Measurements from ENCODE around the gene ANKRD60. TPM values are rescaled to one million over a fixed set of nuclear protein-coding genes. Genes with fewer than 3 reads are reported as not detected.

ANKRD60 gene
- total RNA-seq, 1 experiment from 2014 or later, result not detected

GRCh38 chr20:58202044-58202443 is 26.4 kb downstream of the ANKRD60 start:
- no TSS peak for BruUV-seq (replicated peaks)
- CTCF ChIA-PET, result interaction anchor here (0.7 kb wide), 1 partner anchor 17 kb away, joined by 11 read pairs; no protein-coding TSS in a partner anchor
- POLR2A ChIA-PET (ENCODE audit: low non-redundant PET), result no interaction called here
- H3K27ac ChIP-seq (ENCODE audit: low read depth, low read length, poor library complexity, severe bottlenecking), result no peak overlapping the region
- intact Hi-C loops (cut with micrococcal nuclease; ENCODE audit: unreplicated experiment), result no loop called here
- H3K4me1 ChIP-seq (ENCODE audit: insufficient read depth, low read length, poor library complexity, severe bottlenecking), result no peaks in the 10 kb centered on the region
- no peak overlapping the region for H3K4me3 ChIP-seq (ENCODE audit: low read depth, low read length, poor library complexity, severe bottlenecking)
- no peaks in the 10 kb centered on the region for H3K9me3 ChIP-seq (ENCODE audit: low read depth, low read length, poor library complexity, severe bottlenecking)
- no peaks in the 10 kb centered on the region for H3K36me3 ChIP-seq (ENCODE audit: insufficient read depth, low read length, poor library complexity, severe bottlenecking)
- no peak for DNase-seq (ENCODE audit: low spot score)
- TF ChIP-seq EZH2 (IDR thresholded peaks at IDR 0.05; ENCODE audit: borderline replicate concordance, low read depth, low read length, poor library complexity, severe bottlenecking), result no peak
- TF ChIP-seq CTCF (conservative IDR thresholded peaks at IDR 0.05; ENCODE audit: low read depth, low read length), result no peak
- H3K27me3 ChIP-seq (replicated peaks; ENCODE audit: insufficient read depth, low read depth, low read length, poor library complexity), result no peaks in the 10 kb centered on the region

- no peak for DNase-seq (ENCODE audit: low spot score)
- H3K27ac ChIP-seq (ENCODE audit: low read depth, low read length, poor library complexity, severe bottlenecking), result no peak overlapping the region
- BruUV-seq (replicated peaks), result no TSS peak
- intact Hi-C loops (cut with micrococcal nuclease; ENCODE audit: unreplicated experiment), result no loop called here
- no peaks in the 10 kb centered on the region for H3K4me1 ChIP-seq (ENCODE audit: insufficient read depth, low read length, poor library complexity, severe bottlenecking)
- no peaks in the 10 kb centered on the region for H3K9me3 ChIP-seq (ENCODE audit: low read depth, low read length, poor library complexity, severe bottlenecking)
- no peak overlapping the region for H3K4me3 ChIP-seq (ENCODE audit: low read depth, low read length, poor library complexity, severe bottlenecking)
- no peaks in the 10 kb centered on the region for H3K27me3 ChIP-seq (replicated peaks; ENCODE audit: insufficient read depth, low read depth, low read length, poor library complexity)
- H3K36me3 ChIP-seq (ENCODE audit: insufficient read depth, low read length, poor library complexity, severe bottlenecking), result no peaks in the 10 kb centered on the region
- ChIA-PET CTCF (no interaction called here), POLR2A (ENCODE audit: low non-redundant PET) (no interaction called here)
- TF ChIP-seq EZH2 (IDR thresholded peaks at IDR 0.05; ENCODE audit: borderline replicate concordance, low read depth, low read length, poor library complexity, severe bottlenecking) (no peak), CTCF (conservative IDR thresholded peaks at IDR 0.05; ENCODE audit: low read depth, low read length) (no peak)
These were observed 26.8 kb downstream of the ANKRD60 start for GRCh38 chr20:58201616-58202015.

- Histone ChIP-seq H3K27me3 (replicated peaks; ENCODE audit: insufficient read depth, low read depth, low read length, poor library complexity) (no peaks in the 10 kb centered on the region), H3K36me3 (ENCODE audit: insufficient read depth, low read length, poor library complexity, severe bottlenecking) (no peaks in the 10 kb centered on the region), H3K4me1 (ENCODE audit: insufficient read depth, low read length, poor library complexity, severe bottlenecking) (no peaks in the 10 kb centered on the region), H3K9me3 (ENCODE audit: low read depth, low read length, poor library complexity, severe bottlenecking) (no peaks in the 10 kb centered on the region), H3K4me3 (ENCODE audit: low read depth, low read length, poor library complexity, severe bottlenecking) (no peak overlapping the region), H3K27ac (ENCODE audit: low read depth, low read length, poor library complexity, severe bottlenecking) (no peak overlapping the region)
- BruUV-seq (replicated peaks), result no TSS peak
- POLR2A ChIA-PET (ENCODE audit: low non-redundant PET), result no interaction called here
- CTCF ChIA-PET, result no interaction called here
- no peak for TF ChIP-seq EZH2 (IDR thresholded peaks at IDR 0.05; ENCODE audit: borderline replicate concordance, low read depth, low read length, poor library complexity, severe bottlenecking)
- no peak for TF ChIP-seq CTCF (conservative IDR thresholded peaks at IDR 0.05; ENCODE audit: low read depth, low read length)
- intact Hi-C loops (cut with micrococcal nuclease; ENCODE audit: unreplicated experiment), result no loop called here
- no peak for DNase-seq (ENCODE audit: low spot score)
These were observed 29.0 kb downstream of the ANKRD60 start for GRCh38 chr20:58199469-58199868.

Measured in A673 (cell line).